Measurements from ENCODE around the gene IL17RC.
A peak's percentile ranks its signal among the peaks of the same experiment; 100 is the strongest.

Gene IL17RC

DNA sequence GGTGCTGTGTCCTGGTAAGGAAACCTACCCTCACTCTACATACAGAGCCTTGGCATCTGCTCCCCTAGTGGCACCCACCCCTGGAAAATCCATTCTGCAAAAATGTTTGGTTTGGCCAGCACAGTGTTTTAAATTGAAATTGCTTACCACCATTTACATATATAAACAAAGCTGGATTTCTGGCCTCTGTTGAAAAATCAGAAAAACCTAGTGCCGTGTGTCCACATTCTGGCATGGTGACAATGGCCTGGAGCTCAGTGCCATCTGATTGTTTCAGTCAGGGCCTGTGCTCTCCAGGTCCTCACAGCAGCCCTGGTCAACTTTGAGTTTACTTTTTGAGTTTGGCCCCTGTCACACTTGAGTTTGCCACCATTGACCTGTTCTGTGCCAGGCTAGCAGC is 2.9 kb upstream of the IL17RC start:
- ATAC-seq (ENCODE audit: insufficient read depth, low read depth) (no peak), DNase-seq (no peak)
- Histone ChIP-seq H3K36me3 (ENCODE audit: insufficient read depth, low read length) (no peaks in the 10 kb centered on the region), H3K27ac (ENCODE audit: low read length) (no peak overlapping the region), H3K4me2 (ENCODE audit: insufficient read depth, low read length) (no peak overlapping the region), H3K9me3 (ENCODE audit: insufficient read depth, low read length, severe bottlenecking) (no peaks in the 10 kb centered on the region), H3K4me1 (ENCODE audit: insufficient read depth, low read length) (peaks cover 21% of the 10 kb centered on the region), H2AFZ (ENCODE audit: low read depth, low read length) (no peak overlapping the region), H3K4me3 (ENCODE audit: low read depth in 1 of 2, low read length in 2 of 2) (no peak overlapping the region), H4K20me1 (ENCODE audit: insufficient read depth, low read length) (no peaks in the 10 kb centered on the region), H3K9ac (ENCODE audit: low read depth, low read length) (no peak overlapping the region), H3K79me2 (ENCODE audit: insufficient read depth, low read length) (no peaks in the 10 kb centered on the region), H3K27me3 (ENCODE audit: insufficient read depth, low read length, poor library complexity) (peaks cover 6% of the 10 kb centered on the region)
- TF ChIP-seq, protein P1, sequence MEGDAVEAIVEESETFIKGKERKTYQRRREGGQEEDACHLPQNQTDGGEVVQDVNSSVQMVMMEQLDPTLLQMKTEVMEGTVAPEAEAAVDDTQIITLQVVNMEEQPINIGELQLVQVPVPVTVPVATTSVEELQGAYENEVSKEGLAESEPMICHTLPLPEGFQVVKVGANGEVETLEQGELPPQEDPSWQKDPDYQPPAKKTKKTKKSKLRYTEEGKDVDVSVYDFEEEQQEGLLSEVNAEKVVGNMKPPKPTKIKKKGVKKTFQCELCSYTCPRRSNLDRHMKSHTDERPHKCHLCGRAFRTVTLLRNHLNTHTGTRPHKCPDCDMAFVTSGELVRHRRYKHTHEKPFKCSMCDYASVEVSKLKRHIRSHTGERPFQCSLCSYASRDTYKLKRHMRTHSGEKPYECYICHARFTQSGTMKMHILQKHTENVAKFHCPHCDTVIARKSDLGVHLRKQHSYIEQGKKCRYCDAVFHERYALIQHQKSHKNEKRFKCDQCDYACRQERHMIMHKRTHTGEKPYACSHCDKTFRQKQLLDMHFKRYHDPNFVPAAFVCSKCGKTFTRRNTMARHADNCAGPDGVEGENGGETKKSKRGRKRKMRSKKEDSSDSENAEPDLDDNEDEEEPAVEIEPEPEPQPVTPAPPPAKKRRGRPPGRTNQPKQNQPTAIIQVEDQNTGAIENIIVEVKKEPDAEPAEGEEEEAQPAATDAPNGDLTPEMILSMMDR (IDR thresholded peaks at IDR 0.05; ENCODE audit: borderline replicate concordance, extremely low read depth, low read length, poor library complexity, severe bottlenecking) = no peak
- no peak for TF ChIP-seq EZH2 (IDR thresholded peaks at IDR 0.05; ENCODE audit: borderline replicate concordance, low read depth, low read length, severe bottlenecking)

DNA sequence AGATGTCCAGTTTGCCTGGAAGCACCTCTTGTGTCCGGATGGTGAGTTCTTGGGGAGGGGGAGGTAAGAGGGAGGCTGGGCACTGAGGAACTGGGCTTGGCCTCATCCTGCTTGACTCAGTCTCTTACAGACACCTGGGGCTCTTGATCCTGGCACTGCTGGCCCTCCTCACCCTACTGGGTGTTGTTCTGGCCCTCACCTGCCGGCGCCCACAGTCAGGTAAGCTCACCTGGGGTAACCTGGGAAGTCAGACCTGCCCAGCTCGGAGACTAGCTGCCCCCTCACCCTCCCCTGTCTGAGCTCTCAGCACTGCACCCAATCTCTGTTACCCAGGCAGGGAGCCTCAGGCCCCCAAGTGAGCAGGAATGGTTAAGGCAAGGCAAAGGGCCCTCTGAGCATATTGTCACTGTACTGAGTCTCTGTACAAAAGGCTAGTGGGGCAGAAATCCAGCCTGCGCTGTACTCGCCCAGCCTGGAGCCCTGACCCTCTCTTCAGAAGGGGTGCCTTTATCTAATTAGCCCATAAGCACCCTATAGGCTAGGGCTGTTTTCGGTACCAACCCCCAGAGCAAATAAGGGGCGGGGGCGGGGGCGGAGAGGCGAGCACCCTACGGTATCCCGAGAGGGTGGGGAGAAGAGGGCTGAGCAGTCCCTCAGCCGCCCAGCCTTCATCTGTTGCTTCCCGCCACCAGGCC is 2.2 kb upstream of the IL17RC start:
- no peak overlapping the region for H3K4me2 ChIP-seq (ENCODE audit: insufficient read depth, low read length)
- no peak overlapping the region for H3K27ac ChIP-seq (ENCODE audit: low read length)
- no peaks in the 10 kb centered on the region for H3K9me3 ChIP-seq (ENCODE audit: insufficient read depth, low read length, severe bottlenecking)
- peaks cover 21% of the 10 kb centered on the region for H3K4me1 ChIP-seq (ENCODE audit: insufficient read depth, low read length)
- no peak for ATAC-seq (ENCODE audit: insufficient read depth, low read depth)
- H3K36me3 ChIP-seq (ENCODE audit: insufficient read depth, low read length) = no peaks in the 10 kb centered on the region
- TF ChIP-seq, protein P1 (IDR thresholded peaks at IDR 0.05; ENCODE audit: borderline replicate concordance, extremely low read depth, low read length, poor library complexity, severe bottlenecking) = no peak
- no peak for TF ChIP-seq EZH2 (IDR thresholded peaks at IDR 0.05; ENCODE audit: borderline replicate concordance, low read depth, low read length, severe bottlenecking)
- H3K79me2 ChIP-seq (ENCODE audit: insufficient read depth, low read length) = no peaks in the 10 kb centered on the region
- no peak overlapping the region for H3K4me3 ChIP-seq (ENCODE audit: low read depth in 1 of 2, low read length in 2 of 2)
- H3K27me3 ChIP-seq (ENCODE audit: insufficient read depth, low read length, poor library complexity) = peaks cover 6% of the 10 kb centered on the region
- DNase-seq = no peak
- H3K9ac ChIP-seq (ENCODE audit: low read depth, low read length) = no peak overlapping the region
- H2AFZ ChIP-seq (ENCODE audit: low read depth, low read length) = no peak overlapping the region
- no peaks in the 10 kb centered on the region for H4K20me1 ChIP-seq (ENCODE audit: insufficient read depth, low read length)

- no peaks in the 10 kb centered on the region for H3K79me2 ChIP-seq (ENCODE audit: insufficient read depth, low read length)
- H3K4me3 ChIP-seq (ENCODE audit: low read depth in 1 of 2, low read length in 2 of 2) = peak overlapping the region in 1 of 2 experiments; percentile 31; a peak in 2 of 4 replicates
- peak overlapping the region; percentile 53 for H2AFZ ChIP-seq (ENCODE audit: low read depth, low read length)
- ATAC-seq (ENCODE audit: insufficient read depth, low read depth) (peak; percentile 39), DNase-seq (no peak)
- no peaks in the 10 kb centered on the region for H3K9me3 ChIP-seq (ENCODE audit: insufficient read depth, low read length, severe bottlenecking)
- peak overlapping the region; percentile 35; the same call in 1 of the 2 replicates for H3K9ac ChIP-seq (ENCODE audit: low read depth, low read length)
- peaks cover 21% of the 10 kb centered on the region for H3K4me1 ChIP-seq (ENCODE audit: insufficient read depth, low read length)
- H3K27me3 ChIP-seq (ENCODE audit: insufficient read depth, low read length, poor library complexity) = peaks cover 6% of the 10 kb centered on the region
- H3K36me3 ChIP-seq (ENCODE audit: insufficient read depth, low read length) = no peaks in the 10 kb centered on the region
- peak overlapping the region; percentile 61 for H3K4me2 ChIP-seq (ENCODE audit: insufficient read depth, low read length)
- TF ChIP-seq, protein P1 (IDR thresholded peaks at IDR 0.05; ENCODE audit: borderline replicate concordance, extremely low read depth, low read length, poor library complexity, severe bottlenecking) = no peak
- TF ChIP-seq EZH2 (IDR thresholded peaks at IDR 0.05; ENCODE audit: borderline replicate concordance, low read depth, low read length, severe bottlenecking) = peak; percentile 58
- H4K20me1 ChIP-seq (ENCODE audit: insufficient read depth, low read length) = no peaks in the 10 kb centered on the region
- no peak overlapping the region for H3K27ac ChIP-seq (ENCODE audit: low read length)
These were observed 1.4 kb upstream of the IL17RC start for GRCh38 chr3:9915254-9916141.
